Germinal center (tissue), 1 donor: ENCODE data around the gene PDE4A.
A peak's percentile ranks its signal among the peaks of the same experiment; 100 is the strongest.
"Not testable (repeated sequence)": the region's sequence is repeated elsewhere in the genome, so short reads cannot be mapped to it uniquely, and the experiment has no call there.

ENCODE experiments used
- DNase-seq: peaks from one replicate; pipeline ENCODE4 v3.0.0; 2012; ENCODE audit warnings: mixed read lengths, low spot score

The PDE4A gene

DNA sequence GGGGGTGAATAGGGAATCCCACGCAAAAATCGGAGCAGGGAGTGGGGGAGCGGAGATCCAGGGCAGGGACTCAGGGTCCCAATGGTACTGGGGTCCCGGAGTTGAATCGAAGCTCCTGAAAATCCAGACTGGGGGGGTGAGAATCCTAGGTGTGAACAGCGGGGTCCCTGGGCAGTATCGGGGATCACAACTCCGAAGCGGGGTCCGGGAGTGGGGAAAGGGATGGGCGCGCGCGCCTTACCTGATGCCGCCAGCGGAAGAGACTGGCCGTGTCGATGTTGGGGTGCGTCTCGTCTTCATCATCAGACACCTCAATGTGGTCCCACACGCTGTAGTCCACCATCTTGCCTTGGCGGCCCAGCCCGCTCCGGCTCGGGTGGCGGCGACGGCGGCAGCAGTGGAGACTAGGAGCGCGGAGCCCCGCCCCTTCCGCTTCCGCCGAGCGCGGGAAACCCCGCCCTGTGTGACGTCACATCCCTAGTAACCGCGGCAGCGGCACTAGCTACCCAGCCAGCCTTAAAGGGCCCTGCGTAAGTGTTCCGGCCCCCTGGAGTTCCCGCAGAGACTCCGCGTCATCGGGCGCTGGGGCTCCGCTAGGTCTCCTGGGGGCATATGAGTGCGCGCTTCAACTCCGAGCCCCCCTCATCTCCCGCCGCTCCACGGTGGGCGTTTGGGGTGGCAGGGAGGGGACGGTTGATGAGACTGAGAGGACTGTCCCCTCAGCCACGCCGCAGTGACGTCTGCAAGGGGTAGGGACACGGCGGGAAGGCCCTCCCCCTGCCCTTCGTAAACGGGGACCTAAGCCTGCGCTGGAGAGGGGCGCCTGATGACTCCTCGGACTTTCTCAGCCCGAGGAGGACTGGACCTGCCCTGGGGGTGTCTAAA, 17.0 kb upstream of the PDE4A start, which contains the start of gene CDC37:
CDC37 (minus strand) TSS at position 406 of the 885 bp plus-strand sequence; CDS start at position 343, 63 bp downstream.
- peak; percentile 97 for DNase-seq

DNA sequence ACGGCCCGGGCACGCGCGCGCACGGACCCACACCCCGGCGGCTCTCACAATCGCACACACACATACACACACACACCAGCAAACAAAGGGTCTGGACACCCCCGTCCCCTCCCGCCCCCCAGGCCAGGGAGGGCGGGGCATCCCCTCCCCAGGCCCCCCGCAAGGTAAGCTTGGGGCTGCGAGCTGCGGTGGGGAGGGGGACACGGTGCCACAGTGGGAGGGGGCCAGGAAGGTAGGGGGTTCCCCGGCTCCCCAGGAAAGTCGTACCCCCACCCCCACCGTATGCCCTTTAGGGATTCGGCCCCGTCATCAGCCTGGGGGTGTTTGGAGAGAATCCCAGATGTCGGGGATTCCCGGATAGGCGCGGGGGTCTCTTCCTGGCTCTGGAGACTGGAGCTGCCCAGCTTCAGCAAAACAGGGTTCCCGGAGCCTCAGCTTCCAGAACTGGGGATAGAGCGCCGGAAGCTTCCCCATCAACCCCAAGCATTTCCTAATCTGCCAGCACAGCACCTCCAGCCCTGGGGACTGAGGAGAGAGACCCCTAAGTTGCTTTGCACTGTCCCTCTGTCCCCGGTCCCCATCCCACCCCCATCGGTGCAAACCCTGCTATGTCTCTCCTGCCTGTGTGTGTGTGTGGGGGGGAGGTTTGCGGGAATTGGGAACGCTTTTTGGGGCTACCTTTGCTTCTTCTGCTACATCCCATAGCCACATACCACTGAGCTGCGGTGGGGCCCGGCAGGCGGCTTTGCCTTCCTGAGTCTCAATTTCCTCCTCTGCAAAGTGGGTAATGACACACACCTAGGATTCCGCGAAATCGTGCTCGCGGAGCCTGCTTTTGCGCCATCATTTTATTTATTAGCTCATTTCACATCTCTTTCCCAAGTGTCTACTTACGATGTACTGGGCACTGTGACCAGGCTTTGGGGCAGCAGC, 15.2 kb upstream of the PDE4A start:
- no peak for DNase-seq

DNA sequence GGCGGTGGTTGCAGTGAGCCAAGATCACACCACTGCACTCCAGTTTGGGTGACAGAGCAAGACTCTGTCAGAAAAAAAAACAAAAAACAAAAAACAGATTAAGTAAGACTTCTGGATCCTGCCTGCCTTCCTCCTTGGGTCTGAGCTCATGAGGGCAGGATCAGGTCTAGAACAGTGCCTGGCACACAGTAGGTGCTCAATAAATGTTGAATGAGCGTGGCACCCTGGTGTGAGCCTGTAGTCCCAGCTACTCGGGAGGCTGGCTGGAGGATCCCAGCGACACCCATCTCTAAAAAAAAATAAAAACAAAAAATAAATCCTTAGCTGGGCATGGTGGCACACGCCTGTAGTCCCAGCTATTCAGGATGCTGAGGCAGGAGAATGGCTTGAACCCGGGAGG, 14.1 kb upstream of the PDE4A start:
- no peak for DNase-seq

DNA sequence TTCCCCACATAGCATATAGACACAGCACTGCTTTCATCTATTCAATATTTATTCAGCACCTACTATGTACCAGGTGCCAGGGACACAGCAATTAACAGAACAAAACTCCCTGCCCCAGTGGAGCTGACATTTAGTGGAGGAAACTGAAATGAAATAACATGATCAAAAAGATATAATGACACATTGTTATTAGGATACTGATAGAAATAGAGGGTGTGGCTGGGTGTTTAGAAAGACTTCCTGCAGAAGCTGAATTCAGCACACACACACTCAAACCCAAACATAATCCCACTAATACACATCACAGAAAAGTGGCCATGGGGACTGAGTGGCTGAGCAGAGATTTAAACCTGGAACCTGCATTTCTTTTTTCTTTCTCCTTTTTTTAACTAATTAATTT, 13.2 kb upstream of the PDE4A start:
- DNase-seq: no peak

DNA sequence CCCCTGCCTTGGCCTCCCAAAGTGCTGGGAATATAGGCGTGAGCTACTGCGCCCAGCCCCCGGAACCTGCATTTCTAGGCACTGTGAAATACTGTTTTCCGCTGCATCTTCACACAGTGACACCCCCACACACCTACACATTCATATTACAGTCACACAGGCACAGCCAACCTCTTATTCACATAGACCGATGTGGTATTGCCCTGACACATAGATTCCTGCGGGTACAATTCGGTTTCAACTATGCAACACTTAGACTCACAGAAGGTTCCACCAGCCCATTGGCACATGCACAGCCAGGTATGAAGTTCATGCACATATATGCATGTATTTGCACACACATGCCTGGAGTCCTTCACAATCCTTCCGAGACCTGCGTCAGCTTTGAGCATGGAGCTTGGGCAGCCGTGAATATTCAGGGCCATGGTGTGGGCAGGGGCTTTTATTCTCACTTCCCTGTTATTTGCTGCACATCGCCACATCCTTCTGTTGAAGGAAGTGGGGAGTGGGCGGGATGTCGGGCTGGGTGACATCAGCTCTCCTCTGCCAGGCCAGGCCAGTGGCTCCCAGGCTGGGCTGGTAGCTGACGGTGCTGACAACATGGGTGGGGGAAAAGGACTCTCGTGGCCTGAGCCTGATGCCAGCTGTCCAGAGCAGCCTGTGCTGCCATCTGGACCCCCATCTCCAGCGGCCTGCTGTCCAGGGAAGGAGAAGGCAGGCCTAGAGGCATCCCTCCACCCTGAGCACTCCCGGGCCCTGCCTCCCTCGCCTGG, 11.6 kb upstream of the PDE4A start:
- peak; percentile 69 for DNase-seq

DNA sequence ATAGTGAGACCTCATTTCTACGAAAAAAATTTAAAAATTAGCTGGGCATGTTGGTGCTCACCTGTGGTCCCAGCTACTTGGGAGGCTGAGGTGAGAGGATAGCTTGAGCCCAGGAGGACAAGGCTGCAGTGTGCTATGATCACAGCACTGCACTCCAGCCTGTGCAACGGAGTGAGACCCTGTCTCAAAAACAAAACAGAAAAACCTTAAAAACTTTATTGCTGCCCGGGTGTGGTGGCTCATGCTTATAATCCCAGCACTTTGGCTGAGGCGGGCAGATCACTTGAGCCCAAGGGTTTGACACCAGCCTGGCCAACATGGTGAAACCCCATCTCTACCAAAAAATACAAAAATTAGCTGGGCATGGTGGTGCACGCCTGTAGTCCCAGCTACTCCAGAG, 9.1 kb upstream of the PDE4A start:
- DNase-seq: not testable (repeated sequence)

DNA sequence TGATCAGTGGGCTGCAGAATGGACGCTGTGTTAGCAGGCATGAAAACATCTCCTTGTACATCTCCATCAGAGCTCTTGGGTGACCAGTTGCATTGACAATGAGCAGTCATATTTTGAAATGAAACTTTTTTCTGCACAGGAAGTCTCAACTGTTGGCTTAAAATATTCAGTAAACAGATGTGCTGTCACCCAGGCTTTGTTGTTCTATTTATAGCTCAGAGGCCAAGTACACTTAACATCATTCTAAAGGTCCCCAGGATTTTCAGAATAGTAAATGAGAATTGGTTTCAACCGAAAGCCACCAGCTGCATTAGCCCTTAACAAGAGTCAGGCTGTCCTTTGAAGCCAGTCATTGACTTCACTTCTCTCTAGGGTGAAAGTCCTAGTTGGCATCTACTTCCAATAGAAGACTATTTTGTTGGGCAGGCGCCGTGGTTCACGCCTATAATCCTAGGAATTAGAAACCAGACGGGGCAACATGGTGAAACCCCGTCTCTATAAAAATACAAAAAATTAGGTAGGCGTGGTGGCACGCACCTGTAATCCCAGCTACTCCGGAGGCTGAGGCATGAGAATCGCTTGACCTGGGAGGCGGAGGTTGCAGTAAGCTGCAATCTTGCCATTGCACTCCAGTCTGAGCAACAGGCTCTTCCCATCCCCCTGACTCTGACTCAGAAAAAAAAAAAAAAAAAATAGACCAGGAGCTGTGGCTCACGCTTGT, 7.9 kb upstream of the PDE4A start:
- no peak for DNase-seq

DNA sequence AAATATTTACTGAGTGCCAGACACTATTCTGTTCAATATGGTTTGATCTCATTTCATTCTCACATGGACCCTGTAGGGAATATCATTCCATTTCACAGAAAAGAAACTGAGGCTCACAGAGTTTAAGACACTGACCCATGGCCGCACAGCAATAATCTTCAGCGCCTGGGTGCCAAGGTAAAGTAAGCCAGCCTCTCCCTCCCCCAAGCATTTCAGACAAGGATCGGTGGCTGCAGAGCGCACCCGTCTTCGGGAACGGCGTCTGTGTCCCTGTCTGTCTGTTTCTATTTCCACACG, 4.3 kb upstream of the PDE4A start:
- no peak for DNase-seq

DNA sequence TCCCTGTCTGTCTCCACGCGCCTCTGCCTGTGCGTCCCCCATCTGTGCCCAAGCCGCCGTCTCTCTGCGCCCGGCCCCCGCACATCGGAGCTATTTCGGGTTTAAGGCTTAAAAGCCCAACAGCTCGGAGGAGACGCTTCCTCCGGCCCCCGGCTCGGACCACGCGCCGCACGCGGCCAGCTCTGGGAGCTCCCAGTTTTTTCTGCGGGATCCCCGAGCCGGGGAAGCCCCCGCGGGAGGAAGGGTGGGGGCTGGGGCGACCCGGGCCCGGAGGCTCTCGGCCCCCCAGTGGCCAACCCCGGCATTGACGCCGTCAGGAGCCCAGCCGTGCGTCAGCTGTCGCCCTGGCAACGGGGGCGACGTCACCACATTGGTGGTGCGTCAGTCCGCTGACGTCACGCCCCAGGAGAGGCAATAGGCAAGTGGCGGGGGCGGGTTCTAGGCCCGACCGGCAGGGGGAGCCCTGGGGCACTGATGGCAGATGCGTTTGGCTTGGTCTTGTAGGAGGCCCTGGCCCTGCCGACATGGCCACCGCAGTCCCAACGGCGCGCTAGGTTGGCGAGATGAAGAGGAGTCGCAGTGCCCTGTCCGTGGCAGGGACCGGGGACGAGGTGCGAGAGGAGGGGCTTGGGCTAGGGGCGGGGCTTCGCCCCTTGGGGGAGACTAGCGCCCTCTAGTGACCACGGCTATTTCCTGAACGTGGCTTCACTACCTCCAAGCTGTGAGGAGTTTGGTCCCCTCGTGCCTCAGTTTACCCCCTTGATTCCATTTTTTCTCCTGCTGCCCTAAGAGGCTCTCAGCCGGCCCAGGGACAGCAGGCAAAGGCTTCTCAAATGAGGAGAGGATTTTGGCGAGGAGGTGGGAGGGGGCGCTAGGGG, 3.7 kb upstream of the PDE4A start:
- peak; percentile 92 for DNase-seq

DNA sequence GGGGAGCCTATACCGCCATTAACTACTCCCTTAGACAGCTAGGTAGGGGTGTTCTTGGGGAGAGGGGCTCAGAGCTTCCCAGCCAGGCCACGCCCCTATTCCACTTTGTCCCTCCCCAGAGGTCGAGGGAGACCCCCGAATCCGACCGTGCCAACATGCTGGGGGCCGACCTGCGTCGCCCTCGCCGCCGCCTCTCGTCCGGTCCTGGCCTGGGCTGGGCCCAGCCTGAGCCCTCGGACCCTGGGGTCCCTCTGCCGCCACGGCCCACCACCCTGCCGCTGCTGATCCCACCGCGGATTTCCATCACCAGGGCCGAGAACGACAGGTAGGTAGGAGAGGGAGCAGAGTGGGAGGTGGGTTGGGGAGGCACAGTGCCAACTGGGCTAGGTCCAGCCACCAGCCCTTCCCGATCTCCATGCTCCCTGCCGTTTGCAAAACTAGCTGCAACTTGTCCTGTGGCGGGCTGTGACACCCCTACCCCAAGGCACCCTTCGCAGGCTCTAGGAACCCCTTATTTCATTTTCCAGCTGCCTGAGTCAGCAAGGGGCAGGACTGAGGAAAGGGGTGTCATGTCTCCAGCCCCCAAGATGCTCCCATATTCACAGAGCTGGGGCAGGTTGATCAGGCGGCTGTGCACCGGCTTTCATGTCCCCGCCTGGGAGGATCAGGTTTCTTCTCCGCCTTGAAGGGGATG, 2.6 kb upstream of the PDE4A start:
- no peak for DNase-seq

DNA sequence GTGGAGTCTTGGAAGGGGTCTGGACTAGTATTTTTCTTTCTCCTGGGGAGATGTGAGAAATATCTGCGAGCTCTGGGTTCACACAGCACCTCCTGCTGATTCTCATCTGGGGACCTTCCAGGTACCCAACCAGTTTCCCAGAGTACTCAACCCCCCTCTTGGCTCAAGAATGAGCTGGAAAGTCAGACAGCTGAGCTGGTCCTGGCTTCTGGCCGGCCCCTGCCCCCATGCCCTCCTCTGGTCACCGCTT, 2.2 kb upstream of the PDE4A start:
- no peak for DNase-seq

DNA sequence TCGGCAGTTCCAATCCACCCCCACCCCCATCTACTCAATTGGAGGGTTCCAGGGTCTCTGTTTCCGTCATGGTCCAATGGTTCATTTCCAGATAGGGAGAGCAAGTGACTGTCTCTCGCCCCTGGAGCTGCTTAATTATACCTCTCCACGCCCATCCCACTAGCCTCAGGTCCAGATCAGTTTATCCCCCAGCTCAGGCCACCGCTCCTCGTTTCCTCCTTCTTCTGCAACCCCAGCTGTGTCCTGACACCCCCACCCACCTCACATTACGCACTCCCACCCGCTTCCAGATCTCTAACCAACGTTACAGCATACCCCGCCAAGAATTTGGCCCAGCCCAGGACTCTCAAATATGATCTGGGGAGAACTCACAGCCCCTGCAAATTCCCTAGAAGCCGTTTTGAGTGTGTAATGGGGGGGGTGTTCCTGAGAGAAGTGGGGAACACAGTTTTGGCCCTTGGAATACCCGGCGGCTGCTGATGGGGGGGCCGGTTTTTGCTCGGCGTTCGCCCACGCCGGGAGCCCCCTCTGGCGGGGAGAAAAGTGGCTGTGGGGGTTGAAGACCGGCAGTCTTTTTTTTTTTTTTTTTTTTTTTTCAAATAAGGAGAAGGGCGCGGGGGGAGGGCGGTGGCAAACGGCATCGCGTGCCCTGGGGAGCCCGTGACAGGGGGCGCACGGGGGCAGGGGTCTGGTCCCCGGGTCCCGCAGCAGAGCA, 1.7 kb upstream of the PDE4A start:
- DNase-seq: no peak

DNA sequence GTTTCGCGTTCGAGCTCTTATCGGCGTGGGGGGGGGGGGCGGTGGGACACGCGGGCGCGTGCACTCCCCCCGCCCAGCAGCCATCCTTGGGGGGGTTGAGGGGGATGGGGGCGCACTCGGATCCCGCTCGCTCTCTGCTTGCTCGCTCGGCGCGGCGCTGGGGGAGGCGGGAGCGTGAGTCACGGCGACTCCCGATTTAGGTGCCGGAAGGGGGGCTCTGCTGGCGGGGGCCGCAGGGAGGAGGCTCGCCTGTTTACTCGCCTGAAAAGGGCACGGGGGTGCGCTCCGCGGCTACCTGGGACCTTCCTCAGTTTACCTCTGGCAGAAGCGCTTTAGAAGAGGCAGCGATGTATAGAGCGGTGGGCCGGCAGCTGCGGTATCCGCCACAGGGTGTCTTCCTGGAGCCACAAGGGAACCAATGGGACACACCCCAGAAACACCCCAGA, 1.1 kb upstream of the PDE4A start:
- no peak for DNase-seq

DNA sequence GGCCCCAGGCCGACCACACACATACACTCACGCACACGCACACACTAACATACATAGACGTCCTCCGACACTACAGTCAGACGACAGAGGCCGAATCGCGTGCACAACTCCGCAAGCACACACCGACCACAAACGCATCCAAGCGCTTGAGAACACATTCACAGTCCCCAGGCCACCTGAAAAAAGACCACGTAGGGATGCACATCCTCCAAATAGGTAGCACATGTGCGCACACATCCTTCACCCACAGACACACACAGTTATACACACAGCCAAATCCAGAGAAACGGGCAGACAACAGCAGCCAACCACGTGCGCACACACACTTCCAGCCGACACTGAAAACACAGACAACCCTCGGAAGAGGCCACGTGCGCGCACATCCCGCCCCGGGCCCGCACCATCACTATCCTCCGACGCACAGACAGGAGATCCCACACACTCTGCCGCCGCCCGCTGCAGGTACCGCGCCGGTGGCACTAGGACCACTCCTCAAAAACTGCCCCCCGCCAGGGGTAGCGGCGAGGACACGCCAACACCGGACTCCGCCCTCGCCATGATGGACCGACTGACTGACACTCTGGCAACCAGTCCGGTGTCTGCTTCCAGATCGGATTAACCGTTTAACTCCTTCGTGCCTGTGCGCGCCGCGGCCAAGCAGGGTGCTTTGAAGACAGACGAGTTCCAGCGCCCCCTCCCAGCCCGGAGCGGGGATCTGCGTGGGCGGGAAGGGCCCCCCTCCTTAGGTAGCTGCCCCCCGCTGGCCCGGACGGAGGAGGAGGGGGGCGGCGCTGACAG, 493 bp upstream of the PDE4A start:
- no peak for DNase-seq

DNA sequence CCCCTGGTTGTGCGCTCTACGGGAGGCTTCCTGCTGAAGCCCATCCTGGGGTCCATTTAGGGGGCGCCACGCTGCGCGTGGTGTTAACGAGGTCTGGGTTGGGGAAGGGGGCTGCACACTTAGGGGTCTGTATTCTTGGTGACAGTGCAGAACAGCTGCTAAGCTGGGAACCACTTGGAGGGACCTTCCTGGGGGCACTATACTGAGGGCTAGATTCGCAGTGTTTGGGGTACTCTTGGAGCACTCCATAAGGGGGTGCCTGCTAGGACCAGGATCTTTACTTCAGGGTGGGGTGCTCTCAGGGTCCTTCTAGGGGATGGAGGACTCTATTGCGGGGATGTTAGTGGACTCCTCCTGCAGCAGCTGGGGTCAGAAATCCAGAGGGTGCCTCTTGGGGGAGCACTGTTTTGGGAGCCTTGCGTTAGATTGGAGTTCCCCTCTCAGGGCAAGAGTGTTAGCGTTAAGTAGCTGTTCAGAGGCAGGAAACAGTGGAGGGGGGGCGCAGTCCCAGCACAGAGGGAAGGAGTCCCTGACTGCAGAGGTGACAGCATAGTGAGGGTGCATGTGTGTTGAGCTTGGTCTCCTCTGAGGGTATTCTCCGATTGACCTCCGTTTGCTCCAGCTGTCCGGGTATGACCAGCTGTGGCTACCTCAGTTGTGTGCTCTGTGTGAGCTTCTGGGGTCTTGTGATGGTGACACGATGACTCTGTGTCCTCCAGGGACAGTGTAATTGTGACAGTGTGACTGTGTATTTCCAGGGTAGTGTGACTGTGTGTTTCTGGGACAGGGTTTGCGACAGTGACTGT, 1.1 kb downstream of the PDE4A start:
- no peak for DNase-seq

DNA sequence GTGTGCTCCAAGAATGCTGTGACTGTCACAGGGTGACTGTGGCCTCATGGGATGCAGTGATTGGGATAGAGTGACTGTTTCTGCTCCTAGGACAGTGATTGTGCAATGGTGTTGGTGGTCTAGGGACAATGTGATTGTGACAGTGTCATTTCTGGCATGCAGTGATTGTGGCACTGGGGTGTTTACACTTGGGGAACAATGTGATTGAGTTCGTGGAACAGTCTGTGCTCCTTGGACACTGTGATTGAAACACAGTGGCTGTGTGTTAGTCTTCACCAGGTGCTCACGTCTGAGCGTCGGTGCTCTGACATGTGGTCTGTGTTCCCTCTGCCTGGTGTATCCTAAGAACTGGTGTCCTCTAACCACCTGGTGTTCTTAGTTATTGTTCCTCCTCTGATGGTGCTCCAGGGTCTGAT, 1.7 kb downstream of the PDE4A start:
- no peak for DNase-seq

DNA sequence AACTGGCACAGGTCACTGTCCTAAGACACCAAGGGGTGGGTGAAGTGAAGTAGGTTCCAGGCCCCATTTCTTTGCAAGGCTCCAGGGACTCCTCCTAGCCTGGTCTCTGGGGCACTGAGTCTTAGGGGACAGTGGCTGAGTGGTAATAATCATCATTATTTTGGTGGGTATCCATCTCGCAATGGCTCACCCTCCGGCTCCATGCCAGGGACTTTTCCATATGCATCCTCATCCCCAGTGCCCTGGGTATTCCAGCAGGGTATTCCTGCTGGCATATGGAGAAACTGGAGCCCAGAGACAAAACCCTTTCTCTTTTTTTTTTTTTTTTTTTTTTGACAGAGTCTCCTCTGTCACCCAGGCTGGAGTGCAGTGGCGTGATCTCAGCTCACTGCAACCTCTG, 2.5 kb downstream of the PDE4A start:
- DNase-seq: no peak
